OCI-LY7 (cell line): ENCODE measurements around the gene GBE1.

Experiments used
- EZH2phosphoT487 ChIP-seq: fragments of 200-600 bp; sonication (generic); IDR thresholded peaks from 2 replicates; pipeline ENCODE4 v1.6.1; 2018; ENCODE audit warnings: low read depth, borderline replicate concordance, mild to moderate bottlenecking, mixed run types, antibody characterized with exemption, low read length, moderate library complexity, mixed read lengths
- TF ChIP-seq, protein P1 (sequence below): fragments of 200-600 bp; sonication (generic); conservative IDR thresholded peaks from 2 replicates; pipeline ENCODE4 v1.5.1; 2014; ENCODE audit warnings: mild to moderate bottlenecking, antibody characterized with exemption, low read length, moderate library complexity, mixed read lengths

- TF ChIP-seq, protein P1, sequence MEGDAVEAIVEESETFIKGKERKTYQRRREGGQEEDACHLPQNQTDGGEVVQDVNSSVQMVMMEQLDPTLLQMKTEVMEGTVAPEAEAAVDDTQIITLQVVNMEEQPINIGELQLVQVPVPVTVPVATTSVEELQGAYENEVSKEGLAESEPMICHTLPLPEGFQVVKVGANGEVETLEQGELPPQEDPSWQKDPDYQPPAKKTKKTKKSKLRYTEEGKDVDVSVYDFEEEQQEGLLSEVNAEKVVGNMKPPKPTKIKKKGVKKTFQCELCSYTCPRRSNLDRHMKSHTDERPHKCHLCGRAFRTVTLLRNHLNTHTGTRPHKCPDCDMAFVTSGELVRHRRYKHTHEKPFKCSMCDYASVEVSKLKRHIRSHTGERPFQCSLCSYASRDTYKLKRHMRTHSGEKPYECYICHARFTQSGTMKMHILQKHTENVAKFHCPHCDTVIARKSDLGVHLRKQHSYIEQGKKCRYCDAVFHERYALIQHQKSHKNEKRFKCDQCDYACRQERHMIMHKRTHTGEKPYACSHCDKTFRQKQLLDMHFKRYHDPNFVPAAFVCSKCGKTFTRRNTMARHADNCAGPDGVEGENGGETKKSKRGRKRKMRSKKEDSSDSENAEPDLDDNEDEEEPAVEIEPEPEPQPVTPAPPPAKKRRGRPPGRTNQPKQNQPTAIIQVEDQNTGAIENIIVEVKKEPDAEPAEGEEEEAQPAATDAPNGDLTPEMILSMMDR, result no peak
- no peak for TF ChIP-seq EZH2phosphoT487
These were observed 284.8 kb downstream of the GBE1 start for GRCh38 chr3:81476692-81477091.
